Activated gamma-delta T cell treated with anti-CD3 and anti-CD28 coated beads, Interleukin-2, amount 50 U/mL, for 16 hours (primary cell): ENCODE data around the gene CCDC85A.

Experiments used
- DNase-seq: peaks from one replicate; pipeline ENCODE4 v3.0.0-alpha.2; 2020; ENCODE audit warnings: low read depth

CCDC85A gene

GRCh38 chr2:56240210-56240609 is 56.4 kb downstream of the CCDC85A start:
- DNase-seq = no peak

- no peak for DNase-seq
These were observed 60.7 kb downstream of the CCDC85A start for GRCh38 chr2:56244506-56244905.

- no peak for DNase-seq
These were observed 61.2 kb downstream of the CCDC85A start for GRCh38 chr2:56244911-56245530.

GRCh38 chr2:56248965-56249742 is 65.4 kb downstream of the CCDC85A start:
- DNase-seq = no peak

DNA sequence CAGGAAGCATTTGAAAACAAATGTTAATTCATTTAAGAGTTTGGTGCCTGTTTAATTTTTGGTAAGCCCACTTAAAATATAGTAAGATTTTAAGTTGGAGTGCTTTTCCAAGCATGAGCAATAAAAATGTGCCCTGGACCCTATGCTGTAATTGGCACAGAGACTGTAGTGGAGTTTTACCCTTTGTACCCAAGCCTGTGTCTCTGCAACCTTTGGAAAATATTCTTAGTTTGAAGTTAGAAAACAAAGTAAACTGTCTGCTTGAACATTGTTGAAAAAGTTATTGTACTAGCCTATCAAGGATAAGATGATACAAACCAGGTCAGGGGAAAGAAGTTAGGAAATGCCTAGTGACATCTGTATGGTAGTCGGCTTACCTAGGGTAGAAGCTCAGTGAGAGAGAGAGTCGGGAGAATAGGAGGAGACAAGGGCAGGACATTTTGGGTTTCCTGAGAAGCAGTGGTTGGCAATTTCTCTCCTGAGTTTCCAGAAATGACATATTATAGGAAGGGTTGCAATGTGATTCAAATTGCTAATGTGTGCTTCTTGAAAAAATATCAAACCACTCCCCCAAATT is 66.5 kb downstream of the CCDC85A start:
- no peak for DNase-seq

DNA sequence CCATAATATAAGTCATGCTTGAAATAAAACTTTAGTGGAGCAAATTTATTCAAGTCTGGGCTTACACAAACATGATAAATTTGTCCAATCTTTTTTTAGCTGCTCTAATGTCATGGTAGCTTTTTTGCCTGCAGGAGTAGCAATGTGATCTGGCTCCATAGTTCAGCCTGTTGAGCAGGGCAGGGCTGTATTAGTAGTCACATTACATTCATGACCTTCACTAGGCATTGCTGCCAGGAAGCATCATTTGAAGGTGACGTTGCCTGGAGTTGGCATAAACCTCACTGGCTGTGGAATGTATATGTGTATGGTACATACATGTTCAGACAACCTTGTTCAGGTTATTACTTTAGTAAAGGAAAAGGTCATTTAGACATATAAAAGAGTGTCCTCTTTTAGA is 76.6 kb downstream of the CCDC85A start:
- DNase-seq = no peak

- DNase-seq = no peak
These were observed 78.5 kb downstream of the CCDC85A start for GRCh38 chr2:56262241-56262640.

GRCh38 chr2:56263876-56264275 is 80.1 kb downstream of the CCDC85A start:
- DNase-seq = no peak

- no peak for DNase-seq
These were observed 83.1 kb downstream of the CCDC85A start for GRCh38 chr2:56266761-56267414.

DNA sequence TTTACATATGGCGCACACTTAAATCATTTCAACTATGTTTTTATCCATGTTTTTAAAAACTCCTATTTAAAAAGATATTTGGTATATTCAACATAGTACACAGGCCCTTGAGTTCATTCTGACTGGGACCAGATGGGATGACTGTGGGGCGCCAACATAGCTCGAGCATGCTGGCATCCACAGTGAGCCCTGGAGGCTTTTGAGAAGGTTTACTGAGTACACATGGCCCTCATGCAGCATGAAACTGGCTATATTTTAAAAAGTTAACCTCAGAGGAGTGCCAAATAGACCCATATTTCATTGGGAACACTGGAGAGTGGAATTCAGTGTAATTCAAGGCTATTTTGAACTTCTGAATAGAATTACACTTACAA is 83.6 kb downstream of the CCDC85A start:
- DNase-seq = no peak

GRCh38 chr2:56268856-56269255 is 85.1 kb downstream of the CCDC85A start:
- no peak for DNase-seq

DNA sequence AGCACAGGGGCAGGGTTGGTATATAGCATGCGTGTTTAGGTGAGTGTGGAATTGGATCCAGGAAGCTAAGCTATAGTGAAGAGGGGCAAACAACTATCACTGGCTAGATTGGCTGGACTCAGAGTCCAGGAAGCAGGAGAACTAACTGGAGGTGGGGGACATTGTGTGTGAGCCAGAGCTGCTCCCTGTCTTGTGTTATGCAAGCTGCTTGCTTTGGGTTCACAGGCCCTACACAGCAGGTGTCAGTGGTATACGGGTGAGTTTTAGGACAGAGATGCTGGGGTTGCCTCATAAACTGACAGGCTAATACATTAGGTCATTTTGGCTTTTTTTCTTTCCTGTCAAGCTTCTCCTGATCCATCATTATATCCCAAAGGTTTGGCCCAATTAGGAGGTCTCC is 87.5 kb downstream of the CCDC85A start:
- DNase-seq = no peak

GRCh38 chr2:56285224-56285623 is 101.4 kb downstream of the CCDC85A start:
- no peak for DNase-seq

- no peak for DNase-seq
These were observed 103.1 kb downstream of the CCDC85A start for GRCh38 chr2:56286936-56287335.

DNA sequence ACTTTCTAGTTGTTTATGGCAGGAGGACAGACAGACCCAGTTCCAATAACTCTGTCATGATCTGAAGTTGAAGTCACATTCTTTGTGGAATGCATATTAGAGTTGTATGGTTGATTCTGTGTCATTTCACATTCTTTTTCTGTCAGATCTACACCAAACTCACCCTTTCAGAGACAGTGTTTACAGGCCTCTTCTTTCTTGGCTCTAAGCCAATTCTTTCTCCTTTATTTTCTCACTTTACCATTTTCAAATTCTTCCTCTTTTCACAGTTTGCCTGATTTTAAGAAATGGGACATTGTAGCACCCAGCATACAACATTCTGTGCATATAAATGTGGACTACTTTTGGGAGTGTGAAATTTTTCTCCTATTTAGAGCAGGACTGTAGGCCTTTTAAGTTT is 103.7 kb downstream of the CCDC85A start:
- no peak for DNase-seq

DNA sequence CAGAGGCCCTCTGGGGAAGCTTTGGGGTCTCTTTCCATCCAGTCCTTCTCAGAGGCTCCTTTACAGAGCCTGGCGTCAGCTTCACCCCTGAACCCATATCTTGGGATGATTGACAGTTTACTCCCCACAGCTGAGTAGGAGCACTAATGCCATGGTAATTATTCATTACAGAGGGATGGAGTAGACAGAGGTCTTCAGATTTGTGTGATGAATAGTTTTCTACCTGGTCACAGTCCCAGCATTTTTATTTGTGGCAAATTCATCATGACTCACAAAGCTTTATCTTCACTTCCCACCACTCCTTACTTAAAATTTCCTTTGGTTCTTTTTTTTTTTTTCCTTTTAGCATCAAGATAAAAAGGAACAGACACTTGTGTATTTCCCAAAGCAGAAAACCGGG is 104.2 kb downstream of the CCDC85A start:
- DNase-seq = no peak

DNA sequence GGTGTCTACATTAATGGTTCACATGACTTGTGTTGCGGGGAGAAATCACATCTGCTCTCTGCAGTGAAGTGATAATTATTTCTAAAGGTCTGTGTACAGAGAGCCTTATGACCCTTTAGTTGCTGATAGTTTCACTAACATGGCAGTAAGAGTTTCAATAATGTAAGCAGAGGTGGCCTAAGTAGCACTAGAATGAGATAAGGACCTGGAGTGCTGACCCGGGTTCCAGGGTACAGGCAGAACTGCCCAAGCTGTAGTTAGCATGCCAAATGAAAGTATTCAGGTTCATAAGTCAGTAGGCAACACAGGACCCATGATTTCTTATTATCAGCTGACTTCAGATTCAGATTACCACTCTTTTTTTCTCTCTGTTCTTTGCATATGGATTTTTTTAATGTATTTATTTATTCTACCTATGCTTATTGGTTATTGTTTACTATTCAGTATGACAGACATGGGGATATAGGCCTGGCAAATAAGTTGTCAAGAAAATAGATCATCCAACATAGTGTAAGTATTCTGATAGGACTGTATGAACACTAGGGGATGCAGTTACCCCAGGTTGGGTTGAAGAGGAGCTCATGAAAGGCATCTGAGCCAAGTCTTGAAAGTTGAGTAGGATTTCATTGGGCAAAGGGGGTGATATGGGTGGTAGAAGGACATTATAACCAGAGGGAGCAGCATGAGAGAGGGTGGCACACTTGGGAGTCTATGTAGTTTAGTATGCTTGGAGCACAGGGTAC is 105.2 kb downstream of the CCDC85A start:
- no peak for DNase-seq

DNA sequence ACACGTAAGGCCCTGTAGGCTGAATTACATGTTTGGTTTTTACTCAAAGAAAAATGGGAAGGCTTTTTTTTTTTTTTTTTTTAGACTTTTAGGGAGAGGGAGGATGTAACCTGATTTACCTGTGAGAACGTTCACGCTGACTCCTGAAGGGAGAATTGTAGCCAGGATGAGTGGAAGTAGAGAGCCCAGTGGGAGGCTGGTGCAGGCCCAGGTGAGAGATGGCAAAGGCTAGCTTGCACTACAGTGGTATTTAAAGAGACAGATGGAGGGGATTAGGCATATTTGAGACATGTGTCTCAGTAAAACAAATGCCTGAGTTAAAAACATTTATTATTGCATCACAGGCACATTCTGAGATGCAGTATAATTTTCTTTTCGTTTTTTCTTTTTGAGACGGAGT is 107.9 kb downstream of the CCDC85A start:
- DNase-seq = no peak

DNA sequence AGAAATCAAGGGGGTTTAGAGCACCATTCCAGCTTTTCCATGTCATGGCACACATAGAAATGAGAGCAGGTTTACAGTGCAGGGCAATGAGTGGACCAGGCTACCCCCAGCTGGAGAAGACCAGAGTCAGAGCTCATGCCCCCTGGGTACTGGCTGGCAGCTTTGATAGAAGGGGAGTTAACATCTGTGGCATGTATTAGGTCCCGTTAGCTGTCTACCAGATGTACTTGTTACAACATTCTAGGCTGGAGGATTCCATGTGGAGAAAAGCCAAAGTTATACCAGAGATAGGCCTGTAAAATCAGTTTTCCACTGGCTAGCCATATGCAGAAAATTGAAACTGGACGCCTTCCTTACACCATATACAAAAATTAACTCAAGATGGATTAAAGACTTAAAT is 109.2 kb downstream of the CCDC85A start:
- DNase-seq = no peak

DNA sequence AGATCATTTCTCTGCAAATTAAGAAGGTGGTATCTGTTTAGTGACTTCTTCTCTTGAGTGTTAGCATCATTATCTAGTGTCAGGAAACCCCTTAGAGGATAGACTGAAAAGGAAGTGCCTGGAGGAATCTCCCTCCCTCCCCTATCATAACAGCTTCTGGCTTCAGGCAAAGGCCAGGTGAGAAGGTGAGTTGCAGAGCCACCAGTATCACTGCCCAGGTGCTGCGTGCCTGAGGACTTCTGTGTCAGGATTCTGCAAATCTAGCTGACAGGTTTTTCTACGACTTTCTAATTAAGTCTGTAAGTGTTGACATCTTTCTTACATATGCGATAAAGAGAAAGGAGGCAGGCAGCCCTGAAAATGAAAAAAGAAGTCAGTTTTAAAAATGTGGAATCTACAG is 111.9 kb downstream of the CCDC85A start:
- no peak for DNase-seq

- DNase-seq = no peak
These were observed 113.9 kb downstream of the CCDC85A start for GRCh38 chr2:56297671-56298070.

GRCh38 chr2:56299171-56299691 is 115.4 kb downstream of the CCDC85A start:
- DNase-seq = no peak
